Esophagus muscularis mucosa (tissue), 4 donors: ENCODE data around the gene LCORL.

Source experiments
- CTCF ChIP-seq, 3 experiments: fragments of 200-600 bp in 2 of 3; fragments of 450-650 bp in 1 of 3; sonication (generic) in 2 of 3; IDR thresholded peaks; one replicate each; pipeline ENCODE4 v1.5.1; 2017 to 2019; ENCODE audit warnings: antibody characterized with exemption in 3 of 3, mild to moderate bottlenecking in 2 of 3, moderate library complexity in 1 of 3
- EP300 ChIP-seq: sonication (generic); formaldehyde crosslinking; IDR thresholded peaks from one replicate; pipeline ENCODE4 v1.6.1; 2017; ENCODE audit warnings: antibody characterized with exemption
- POLR2A ChIP-seq: fragments of 450-650 bp; IDR thresholded peaks from one replicate; pipeline ENCODE4 v1.6.1; 2017; ENCODE audit warnings: antibody characterized with exemption, moderate library complexity, mild to moderate bottlenecking, low read depth
- POLR2AphosphoS5 ChIP-seq, 2 donors: sonication (generic); formaldehyde crosslinking; IDR thresholded peaks; one replicate each; pipeline ENCODE4 v1.6.1; 2017; ENCODE audit warnings: antibody characterized with exemption in 2 of 2

DNA sequence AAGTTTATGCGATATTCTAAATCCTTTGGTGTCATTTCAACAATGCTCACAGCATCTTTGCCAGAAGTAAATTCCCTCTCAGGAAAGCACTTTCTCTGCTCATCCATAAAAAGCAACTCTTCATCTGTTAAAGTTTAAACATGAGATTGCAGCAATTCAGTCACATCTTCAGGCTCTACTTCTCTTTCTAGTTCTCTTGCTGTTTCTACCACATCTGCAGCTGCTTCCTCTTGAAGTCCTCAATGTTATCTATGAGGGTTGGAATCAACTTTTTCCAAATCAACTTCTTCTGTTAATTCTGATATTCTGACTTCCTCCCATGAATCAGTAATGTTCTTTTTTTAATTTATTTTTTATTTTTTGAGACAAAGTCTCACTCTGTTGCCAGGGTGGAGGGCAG lies 100.9 kb downstream of the LCORL start:
- no peak for TF ChIP-seq CTCF (IDR thresholded peaks at IDR 0.05)
- no peak for TF ChIP-seq POLR2A
- no peak for TF ChIP-seq POLR2AphosphoS5 (IDR thresholded peaks at IDR 0.05)
- no peak for TF ChIP-seq EP300
